DMS53 treated with DMSO at 0.1 percent for 48 hours (cell line): Measurements from ENCODE around the gene NRDC.
A peak's percentile ranks its signal among the peaks of the same experiment; 100 is the strongest.
"Not testable (repeated sequence)": the region's sequence is repeated elsewhere in the genome, so short reads cannot be mapped to it uniquely, and the experiment has no call there.

ENCODE experiments used
- DNase-seq: peaks from one replicate; lab custom pipeline; 2025; ENCODE audit not compliant: unreplicated experiment; lab: John Stamatoyannopoulos, UW

NRDC gene

GRCh38 chr1:51878616-51879336 lies at the start of gene NRDC:
Gene NRDC (minus strand): TSS chr1:51878727. CDS start chr1:51878615, 112 bp downstream.
- peak; percentile 100 for DNase-seq

- no peak for DNase-seq
These were observed 48.5 kb upstream of the NRDC start for GRCh38 chr1:51927029-51927428.

- DNase-seq = no peak
These were observed 47.8 kb upstream of the NRDC start for GRCh38 chr1:51926171-51926812.

GRCh38 chr1:51924455-51924854 lies 45.9 kb upstream of the NRDC start:
- DNase-seq = no peak

- no peak for DNase-seq
These were observed 43.5 kb upstream of the NRDC start for GRCh38 chr1:51922040-51922439.

GRCh38 chr1:51920130-51920529 lies 41.6 kb upstream of the NRDC start:
- no peak for DNase-seq

GRCh38 chr1:51919684-51920083 lies 41.2 kb upstream of the NRDC start:
- DNase-seq = no peak

GRCh38 chr1:51916587-51917405 lies 38.3 kb upstream of the NRDC start:
- no peak for DNase-seq

- no peak for DNase-seq
These were observed 37.4 kb upstream of the NRDC start for GRCh38 chr1:51915951-51916350.

GRCh38 chr1:51912881-51913280 lies 34.4 kb upstream of the NRDC start:
- DNase-seq = no peak

GRCh38 chr1:51910221-51911000 lies 31.9 kb upstream of the NRDC start:
- no peak for DNase-seq

GRCh38 chr1:51908499-51908898 lies 30.0 kb upstream of the NRDC start:
- DNase-seq = no peak

- DNase-seq = no peak
These were observed 28.7 kb upstream of the NRDC start for GRCh38 chr1:51907079-51907702.

- no peak for DNase-seq
These were observed 28.0 kb upstream of the NRDC start for GRCh38 chr1:51906306-51907078.

- DNase-seq = no peak
These were observed 23.9 kb upstream of the NRDC start for GRCh38 chr1:51902456-51902855.

GRCh38 chr1:51901151-51901550 lies 22.6 kb upstream of the NRDC start:
- DNase-seq = no peak

GRCh38 chr1:51899022-51899421 lies 20.5 kb upstream of the NRDC start:
- no peak for DNase-seq

- DNase-seq = no peak
These were observed 19.7 kb upstream of the NRDC start for GRCh38 chr1:51898090-51898734.

GRCh38 chr1:51897699-51898031 lies 19.1 kb upstream of the NRDC start:
- DNase-seq = no peak

- DNase-seq = not testable (repeated sequence)
These were observed 16.2 kb upstream of the NRDC start for GRCh38 chr1:51894748-51895147.
